Measurements from ENCODE around the gene CCDC149. TPM values are rescaled to one million over a fixed set of nuclear protein-coding genes. Genes with fewer than 3 reads are reported as not detected.

Gene CCDC149
- total and polyA plus RNA-seq, 2 of the 8 experiments (the other 6 are each of a cell fraction or from before 2014, with no cell fraction given): 2.2 to 5.6 TPM

- Histone ChIP-seq H2AK5ac (ENCODE audit: low read depth, low read length) (no peak overlapping the region), H3K9ac (replicated peaks in 1 of 4; ENCODE audit: extremely low read depth in 1 of 4, low read depth in 3 of 4, low read length in 3 of 4) (no peak overlapping the region), H3K23me2 (ENCODE audit: low read depth, low read length) (no peaks in the 10 kb centered on the region), H2BK20ac (ENCODE audit: low read length) (no peak overlapping the region), H3K4ac (replicated peaks; ENCODE audit: insufficient read length, low read depth, low read length) (no peak overlapping the region), H3K18ac (ENCODE audit: extremely low read depth, low read length) (no peak overlapping the region), H4K5ac (ENCODE audit: insufficient read length, low read depth, low read length) (no peak overlapping the region), H3K4me1 (replicated peaks in 1 of 4; ENCODE audit: control insufficient read depth in 3 of 4, insufficient read depth in 4 of 4, low read length in 3 of 4) (peaks cover 0 to 4% (median 0%) of the 10 kb centered on the region in 4 experiments; a peak in 3 of 7 replicates), H3K27ac (ENCODE audit: low read depth, low read length) (no peak overlapping the region), H3K14ac (ENCODE audit: insufficient read length) (no peak overlapping the region), H2BK15ac (ENCODE audit: low read length) (no peak overlapping the region), H3K56ac (replicated peaks; ENCODE audit: insufficient read length, low read depth, low read length) (no peak overlapping the region), H3K4me3 (ENCODE audit: extremely low read depth in 1 of 4, insufficient read depth in 2 of 4, low read depth in 3 of 4, low read length in 4 of 4) (no peak overlapping the region), H2AFZ (ENCODE audit: low read length) (no peak overlapping the region), H3K4me2 (ENCODE audit: insufficient read depth in 1 of 2, low read depth in 2 of 2, low read length in 2 of 2) (no peak overlapping the region), H3K23ac (ENCODE audit: insufficient read length) (no peak overlapping the region), H3K79me2 (ENCODE audit: control insufficient read depth in 1 of 2, insufficient read depth in 2 of 2, low read length in 2 of 2) (no peaks in the 10 kb centered on the region), H3K27me3 (replicated peaks in 1 of 4; ENCODE audit: control insufficient read depth in 3 of 4, extremely low read depth in 1 of 4, insufficient read depth in 3 of 4, low read length in 3 of 4) (no peaks in the 10 kb centered on the region), H4K8ac (ENCODE audit: extremely low read depth, insufficient read depth, low read length) (no peak overlapping the region), H2BK12ac (ENCODE audit: low read depth, low read length) (no peak overlapping the region), H3K36me3 (ENCODE audit: control insufficient read depth in 2 of 4, insufficient read depth in 4 of 4, low read length in 3 of 4) (no peaks in the 10 kb centered on the region), H4K91ac (replicated peaks; ENCODE audit: insufficient read length, low read length) (no peak overlapping the region), H2BK120ac (replicated peaks; ENCODE audit: low read depth, low read length) (no peak overlapping the region), H3K9me3 (ENCODE audit: insufficient read depth in 2 of 2, low read depth in 1 of 2, low read length in 1 of 2) (no peaks in the 10 kb centered on the region), H2BK5ac (ENCODE audit: low read depth, low read length) (no peak overlapping the region), H3K79me1 (ENCODE audit: low read depth, low read length) (no peaks in the 10 kb centered on the region), H4K20me1 (replicated peaks in 1 of 2; ENCODE audit: control insufficient read depth in 1 of 2, insufficient read depth in 2 of 2, low read length in 2 of 2) (no peaks in the 10 kb centered on the region)
- TF ChIP-seq, protein P1, sequence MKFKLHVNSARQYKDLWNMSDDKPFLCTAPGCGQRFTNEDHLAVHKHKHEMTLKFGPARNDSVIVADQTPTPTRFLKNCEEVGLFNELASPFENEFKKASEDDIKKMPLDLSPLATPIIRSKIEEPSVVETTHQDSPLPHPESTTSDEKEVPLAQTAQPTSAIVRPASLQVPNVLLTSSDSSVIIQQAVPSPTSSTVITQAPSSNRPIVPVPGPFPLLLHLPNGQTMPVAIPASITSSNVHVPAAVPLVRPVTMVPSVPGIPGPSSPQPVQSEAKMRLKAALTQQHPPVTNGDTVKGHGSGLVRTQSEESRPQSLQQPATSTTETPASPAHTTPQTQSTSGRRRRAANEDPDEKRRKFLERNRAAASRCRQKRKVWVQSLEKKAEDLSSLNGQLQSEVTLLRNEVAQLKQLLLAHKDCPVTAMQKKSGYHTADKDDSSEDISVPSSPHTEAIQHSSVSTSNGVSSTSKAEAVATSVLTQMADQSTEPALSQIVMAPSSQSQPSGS (IDR thresholded peaks at IDR 0.05; ENCODE audit: low read length): no peak
- no peak for TF ChIP-seq RAD21 (IDR thresholded peaks at IDR 0.05 in 1 of 2, conservative IDR thresholded peaks at IDR 0.05 in 1 of 2; ENCODE audit: low read depth in 2 of 2, low read length in 2 of 2)
- CTCF ChIA-PET (ENCODE audit: partially characterized antibody): interaction anchor here (0.6 to 1.0 kb wide), 2 partner anchors 79 to 86 kb away, joined by 3 to 4 read pairs; no protein-coding TSS in a partner anchor
- POLR2A ChIA-PET (ENCODE audit: partially characterized antibody): no interaction called here
- DNase-seq (ENCODE audit: low read depth in 1 of 2, low spot score in 2 of 2): no peak
- no peak for FAIRE-seq
- WGBS, 2 experiments (ENCODE audit: extremely low coverage in 1 of 2, insufficient coverage in 1 of 2, insufficient read length in 1 of 2, insufficient replicate concordance in 2 of 2, low coverage in 1 of 2, low lambda C conversion rate in 2 of 2, missing lambda C conversion rate in 1 of 2): 79% methylated on average over 8 of the region's 8 CpGs; no CpG with 5 or more reads in 1 of the 2 experiments
Observed at GRCh38 chr4:24888475-24889344, 24.1 kb downstream of the CCDC149 start.
